Measurements from ENCODE around the gene SEC62.

SEC62 gene

GRCh38 chr3:169966428-169966950 lies at the start of gene SEC62:
Gene SEC62 (plus strand): TSS chr3:169966807. CDS start chr3:169966823, 16 bp downstream.
- peak within 1 kb of the TSS; percentile 82 to 87 for H3K4me3 ChIP-seq (ENCODE audit: low read depth in 1 of 2, low read length in 2 of 2)
- H3K27me3 ChIP-seq (ENCODE audit: control insufficient read depth in 1 of 2, insufficient read depth in 2 of 2, low read length in 2 of 2), result no peaks in the 10 kb centered on the region
- no peaks in the 10 kb centered on the region for H3K9me3 ChIP-seq (ENCODE audit: low read length)
- peaks cover 32% of the 10 kb centered on the region for H3K4me1 ChIP-seq (ENCODE audit: insufficient read depth, low read length)
- peak within 1 kb of the TSS; percentile 91 for H3K27ac ChIP-seq (ENCODE audit: low read depth, low read length)
- H3K36me3 ChIP-seq (ENCODE audit: insufficient read depth, low read length), result no peaks in the 10 kb centered on the region
- H3K9ac ChIP-seq (ENCODE audit: low read length), result peak within 1 kb of the TSS; percentile 92

- Histone ChIP-seq H3K4me1 (ENCODE audit: insufficient read depth, low read length) (no peaks in the 10 kb centered on the region), H3K4me3 (ENCODE audit: low read depth in 1 of 2, low read length in 2 of 2) (no peak overlapping the region), H3K27ac (ENCODE audit: low read depth, low read length) (no peak overlapping the region), H3K36me3 (ENCODE audit: insufficient read depth, low read length) (no peaks in the 10 kb centered on the region), H3K9me3 (ENCODE audit: low read length) (no peaks in the 10 kb centered on the region), H3K9ac (ENCODE audit: low read length) (no peak overlapping the region), H3K27me3 (ENCODE audit: control insufficient read depth in 1 of 2, insufficient read depth in 2 of 2, low read length in 2 of 2) (no peaks in the 10 kb centered on the region)
These were observed 43.4 kb upstream of the SEC62 start for GRCh38 chr3:169923189-169923588.

GRCh38 chr3:169923831-169924230 lies 42.8 kb upstream of the SEC62 start:
- H3K9ac ChIP-seq (ENCODE audit: low read length), result no peak overlapping the region
- no peaks in the 10 kb centered on the region for H3K4me1 ChIP-seq (ENCODE audit: insufficient read depth, low read length)
- H3K27me3 ChIP-seq (ENCODE audit: control insufficient read depth in 1 of 2, insufficient read depth in 2 of 2, low read length in 2 of 2), result no peaks in the 10 kb centered on the region
- no peak overlapping the region for H3K4me3 ChIP-seq (ENCODE audit: low read depth in 1 of 2, low read length in 2 of 2)
- no peak overlapping the region for H3K27ac ChIP-seq (ENCODE audit: low read depth, low read length)
- no peaks in the 10 kb centered on the region for H3K9me3 ChIP-seq (ENCODE audit: low read length)
- H3K36me3 ChIP-seq (ENCODE audit: insufficient read depth, low read length), result no peaks in the 10 kb centered on the region

- no peaks in the 10 kb centered on the region for H3K4me1 ChIP-seq (ENCODE audit: insufficient read depth, low read length)
These were observed 36.6 kb upstream of the SEC62 start for GRCh38 chr3:169929830-169930519.

GRCh38 chr3:169930843-169931242 lies 35.8 kb upstream of the SEC62 start:
- Histone ChIP-seq H3K4me1 (ENCODE audit: insufficient read depth, low read length) (no peaks in the 10 kb centered on the region), H3K27ac (ENCODE audit: low read depth, low read length) (no peak overlapping the region), H3K9me3 (ENCODE audit: low read length) (no peaks in the 10 kb centered on the region), H3K27me3 (ENCODE audit: control insufficient read depth in 1 of 2, insufficient read depth in 2 of 2, low read length in 2 of 2) (no peaks in the 10 kb centered on the region), H3K36me3 (ENCODE audit: insufficient read depth, low read length) (no peaks in the 10 kb centered on the region), H3K9ac (ENCODE audit: low read length) (no peak overlapping the region), H3K4me3 (ENCODE audit: low read depth in 1 of 2, low read length in 2 of 2) (no peak overlapping the region)

More at GRCh38 chr3:169929830-169930519, 36.6 kb upstream of the SEC62 start:
- Histone ChIP-seq H3K4me3 (ENCODE audit: low read depth in 1 of 2, low read length in 2 of 2) (no peak overlapping the region), H3K36me3 (ENCODE audit: insufficient read depth, low read length) (no peaks in the 10 kb centered on the region), H3K27ac (ENCODE audit: low read depth, low read length) (no peak overlapping the region), H3K9ac (ENCODE audit: low read length) (no peak overlapping the region), H3K9me3 (ENCODE audit: low read length) (no peaks in the 10 kb centered on the region), H3K27me3 (ENCODE audit: control insufficient read depth in 1 of 2, insufficient read depth in 2 of 2, low read length in 2 of 2) (no peaks in the 10 kb centered on the region)

GRCh38 chr3:169931747-169932520 lies 34.7 kb upstream of the SEC62 start:
- no peaks in the 10 kb centered on the region for H3K36me3 ChIP-seq (ENCODE audit: insufficient read depth, low read length)
- H3K27ac ChIP-seq (ENCODE audit: low read depth, low read length), result no peak overlapping the region
- H3K9ac ChIP-seq (ENCODE audit: low read length), result no peak overlapping the region
- H3K4me1 ChIP-seq (ENCODE audit: insufficient read depth, low read length), result no peaks in the 10 kb centered on the region
- no peak overlapping the region for H3K4me3 ChIP-seq (ENCODE audit: low read depth in 1 of 2, low read length in 2 of 2)
- H3K9me3 ChIP-seq (ENCODE audit: low read length), result no peaks in the 10 kb centered on the region
- no peaks in the 10 kb centered on the region for H3K27me3 ChIP-seq (ENCODE audit: control insufficient read depth in 1 of 2, insufficient read depth in 2 of 2, low read length in 2 of 2)

GRCh38 chr3:169939320-169939719 lies 27.3 kb upstream of the SEC62 start:
- Histone ChIP-seq H3K4me1 (ENCODE audit: insufficient read depth, low read length) (no peaks in the 10 kb centered on the region), H3K36me3 (ENCODE audit: insufficient read depth, low read length) (no peaks in the 10 kb centered on the region), H3K9ac (ENCODE audit: low read length) (no peak overlapping the region), H3K9me3 (ENCODE audit: low read length) (no peaks in the 10 kb centered on the region), H3K27me3 (ENCODE audit: control insufficient read depth in 1 of 2, insufficient read depth in 2 of 2, low read length in 2 of 2) (no peaks in the 10 kb centered on the region), H3K27ac (ENCODE audit: low read depth, low read length) (no peak overlapping the region), H3K4me3 (ENCODE audit: low read depth in 1 of 2, low read length in 2 of 2) (no peak overlapping the region)

- Histone ChIP-seq H3K27me3 (ENCODE audit: control insufficient read depth in 1 of 2, insufficient read depth in 2 of 2, low read length in 2 of 2) (no peaks in the 10 kb centered on the region), H3K4me1 (ENCODE audit: insufficient read depth, low read length) (no peaks in the 10 kb centered on the region), H3K9me3 (ENCODE audit: low read length) (no peaks in the 10 kb centered on the region), H3K9ac (ENCODE audit: low read length) (no peak overlapping the region), H3K27ac (ENCODE audit: low read depth, low read length) (no peak overlapping the region), H3K4me3 (ENCODE audit: low read depth in 1 of 2, low read length in 2 of 2) (no peak overlapping the region), H3K36me3 (ENCODE audit: insufficient read depth, low read length) (no peaks in the 10 kb centered on the region)
These were observed 26.9 kb upstream of the SEC62 start for GRCh38 chr3:169939751-169940150.

- no peaks in the 10 kb centered on the region for H3K36me3 ChIP-seq (ENCODE audit: insufficient read depth, low read length)
- H3K9ac ChIP-seq (ENCODE audit: low read length), result no peak overlapping the region
- H3K4me1 ChIP-seq (ENCODE audit: insufficient read depth, low read length), result no peaks in the 10 kb centered on the region
- no peaks in the 10 kb centered on the region for H3K27me3 ChIP-seq (ENCODE audit: control insufficient read depth in 1 of 2, insufficient read depth in 2 of 2, low read length in 2 of 2)
- H3K4me3 ChIP-seq (ENCODE audit: low read depth in 1 of 2, low read length in 2 of 2), result no peak overlapping the region
- H3K9me3 ChIP-seq (ENCODE audit: low read length), result no peaks in the 10 kb centered on the region
- H3K27ac ChIP-seq (ENCODE audit: low read depth, low read length), result no peak overlapping the region
These were observed 26.0 kb upstream of the SEC62 start for GRCh38 chr3:169940470-169941181.

- H3K9me3 ChIP-seq (ENCODE audit: low read length), result no peaks in the 10 kb centered on the region
- no peaks in the 10 kb centered on the region for H3K4me1 ChIP-seq (ENCODE audit: insufficient read depth, low read length)
- no peaks in the 10 kb centered on the region for H3K27me3 ChIP-seq (ENCODE audit: control insufficient read depth in 1 of 2, insufficient read depth in 2 of 2, low read length in 2 of 2)
- no peaks in the 10 kb centered on the region for H3K36me3 ChIP-seq (ENCODE audit: insufficient read depth, low read length)
- no peak overlapping the region for H3K9ac ChIP-seq (ENCODE audit: low read length)
- no peak overlapping the region for H3K27ac ChIP-seq (ENCODE audit: low read depth, low read length)
- no peak overlapping the region for H3K4me3 ChIP-seq (ENCODE audit: low read depth in 1 of 2, low read length in 2 of 2)
These were observed 21.3 kb upstream of the SEC62 start for GRCh38 chr3:169945313-169945712.

GRCh38 chr3:169946336-169946735 lies 20.3 kb upstream of the SEC62 start:
- Histone ChIP-seq H3K27ac (ENCODE audit: low read depth, low read length) (no peak overlapping the region), H3K9me3 (ENCODE audit: low read length) (no peaks in the 10 kb centered on the region)

More at GRCh38 chr3:169946336-169946735, 20.3 kb upstream of the SEC62 start:
- H3K4me3 ChIP-seq (ENCODE audit: low read depth in 1 of 2, low read length in 2 of 2), result no peak overlapping the region
- no peaks in the 10 kb centered on the region for H3K27me3 ChIP-seq (ENCODE audit: control insufficient read depth in 1 of 2, insufficient read depth in 2 of 2, low read length in 2 of 2)
- no peaks in the 10 kb centered on the region for H3K36me3 ChIP-seq (ENCODE audit: insufficient read depth, low read length)
- H3K4me1 ChIP-seq (ENCODE audit: insufficient read depth, low read length), result no peaks in the 10 kb centered on the region
- no peak overlapping the region for H3K9ac ChIP-seq (ENCODE audit: low read length)
